ENCODE results near the gene CFAP90.

GRCh38 chr5:7856855-7857254 is 5.9 kb upstream of the CFAP90 start:
- no peak for TF ChIP-seq CTCF (IDR thresholded peaks at IDR 0.05)
- no peak for TF ChIP-seq POLR2A (IDR thresholded peaks at IDR 0.05)

All from lower leg skin (tissue), 3 donors.